ACC112 (cell line): ENCODE measurements around the gene CAMTA1.
A peak's percentile ranks its signal among the peaks of the same experiment; 100 is the strongest.

ENCODE experiments used
- H2AFZ ChIP-seq: fragments of 200-600 bp; sonication (generic); one replicate; pipeline ENCODE4 v1.6.0; 2017; ENCODE audit warnings: antibody characterized with exemption, low read length; ENCODE audit not compliant: unreplicated experiment
- H3K27ac ChIP-seq: fragments of 200-600 bp; sonication (generic); 2 replicates; pipeline ENCODE4 v1.5.1; 2014; ENCODE audit warnings: low read depth, mild to moderate bottlenecking, antibody characterized with exemption, low read length, moderate library complexity
- H3K27me3 ChIP-seq: fragments of 200-600 bp; sonication (generic); 2 replicates; pipeline ENCODE4 v1.6.1; 2014; ENCODE audit warnings: mild to moderate bottlenecking, antibody characterized with exemption, low read length, moderate library complexity, mixed read lengths; ENCODE audit not compliant: insufficient read depth
- H3K36me3 ChIP-seq: fragments of 200-600 bp; sonication (generic); 2 replicates; pipeline ENCODE4 v1.6.1; 2016; ENCODE audit warnings: mild to moderate bottlenecking, antibody characterized with exemption, low read length, moderate library complexity, mixed read lengths; ENCODE audit not compliant: insufficient read depth
- H3K4me1 ChIP-seq: fragments of 200-600 bp; sonication (generic); one replicate; pipeline ENCODE4 v1.6.1; 2016; ENCODE audit warnings: low read length, mixed read lengths; ENCODE audit not compliant: insufficient read depth, unreplicated experiment, control insufficient read depth
- H3K4me3 ChIP-seq: fragments of 200-600 bp; sonication (generic); 2 replicates; pipeline ENCODE4 v1.5.1; 2014; ENCODE audit warnings: mild to moderate bottlenecking, low read depth, low read length
- H3K79me2 ChIP-seq: fragments of 200-600 bp; sonication (generic); one replicate; pipeline ENCODE4 v1.6.0; 2016; ENCODE audit warnings: low read length; ENCODE audit not compliant: control insufficient read depth, unreplicated experiment, insufficient read depth

The CAMTA1 gene

GRCh38 chr1:6862906-6863305 lies 77.7 kb downstream of the CAMTA1 start:
- Histone ChIP-seq H3K4me1 (peaks cover 27% of the 10 kb centered on the region), H3K27ac (no peak overlapping the region), H3K36me3 (no peaks in the 10 kb centered on the region), H3K79me2 (peaks cover 14% of the 10 kb centered on the region), H2AFZ (no peak overlapping the region), H3K4me3 (no peak overlapping the region), H3K27me3 (no peaks in the 10 kb centered on the region)

DNA sequence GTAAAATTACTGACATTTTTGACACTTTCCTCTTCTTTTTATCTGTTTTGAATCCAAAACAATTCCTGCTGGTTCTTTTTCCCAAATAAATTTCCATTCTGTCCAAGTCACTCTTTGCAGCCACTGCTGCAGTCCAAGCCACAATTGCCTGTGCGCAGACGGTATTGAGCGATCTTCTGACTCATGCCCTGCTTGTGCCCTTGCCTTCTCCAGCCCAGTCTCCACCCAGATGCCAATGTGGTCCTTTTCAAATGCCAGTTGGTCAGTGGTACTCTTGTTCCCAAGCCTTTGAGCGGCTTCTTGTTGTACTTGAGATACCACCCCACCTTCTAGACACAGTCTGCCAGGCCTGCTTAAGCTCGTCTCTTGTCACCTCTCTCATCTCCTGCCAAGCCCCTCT lies 78.9 kb downstream of the CAMTA1 start:
- Histone ChIP-seq H3K79me2 (peaks cover 25% of the 10 kb centered on the region), H3K36me3 (no peaks in the 10 kb centered on the region), H3K4me3 (no peak overlapping the region), H3K27me3 (no peaks in the 10 kb centered on the region), H3K4me1 (peaks cover 31% of the 10 kb centered on the region), H2AFZ (no peak overlapping the region), H3K27ac (no peak overlapping the region)

- Histone ChIP-seq H3K4me1 (peaks cover 37% of the 10 kb centered on the region), H3K79me2 (peaks cover 36% of the 10 kb centered on the region), H2AFZ (no peak overlapping the region)
Measured at GRCh38 chr1:6866825-6867224, 81.6 kb downstream of the CAMTA1 start.

GRCh38 chr1:6867321-6867720 lies 82.1 kb downstream of the CAMTA1 start:
- Histone ChIP-seq H3K27me3 (no peaks in the 10 kb centered on the region), H3K79me2 (peaks cover 33% of the 10 kb centered on the region), H3K4me3 (no peak overlapping the region), H3K4me1 (peaks cover 41% of the 10 kb centered on the region), H3K36me3 (no peaks in the 10 kb centered on the region), H3K27ac (no peak overlapping the region), H2AFZ (no peak overlapping the region)

More at GRCh38 chr1:6866825-6867224, 81.6 kb downstream of the CAMTA1 start:
- no peaks in the 10 kb centered on the region for H3K36me3 ChIP-seq
- no peaks in the 10 kb centered on the region for H3K27me3 ChIP-seq
- H3K4me3 ChIP-seq, result no peak overlapping the region
- H3K27ac ChIP-seq, result no peak overlapping the region

- Histone ChIP-seq H3K27ac (peak overlapping the region; percentile 4; the same call in 1 of the 2 replicates), H3K27me3 (no peaks in the 10 kb centered on the region), H3K4me1 (peaks cover 48% of the 10 kb centered on the region), H2AFZ (no peak overlapping the region), H3K79me2 (peaks cover 33% of the 10 kb centered on the region), H3K36me3 (no peaks in the 10 kb centered on the region), H3K4me3 (peak overlapping the region; percentile 63)
Measured at GRCh38 chr1:6867729-6868659, 82.7 kb downstream of the CAMTA1 start.

DNA sequence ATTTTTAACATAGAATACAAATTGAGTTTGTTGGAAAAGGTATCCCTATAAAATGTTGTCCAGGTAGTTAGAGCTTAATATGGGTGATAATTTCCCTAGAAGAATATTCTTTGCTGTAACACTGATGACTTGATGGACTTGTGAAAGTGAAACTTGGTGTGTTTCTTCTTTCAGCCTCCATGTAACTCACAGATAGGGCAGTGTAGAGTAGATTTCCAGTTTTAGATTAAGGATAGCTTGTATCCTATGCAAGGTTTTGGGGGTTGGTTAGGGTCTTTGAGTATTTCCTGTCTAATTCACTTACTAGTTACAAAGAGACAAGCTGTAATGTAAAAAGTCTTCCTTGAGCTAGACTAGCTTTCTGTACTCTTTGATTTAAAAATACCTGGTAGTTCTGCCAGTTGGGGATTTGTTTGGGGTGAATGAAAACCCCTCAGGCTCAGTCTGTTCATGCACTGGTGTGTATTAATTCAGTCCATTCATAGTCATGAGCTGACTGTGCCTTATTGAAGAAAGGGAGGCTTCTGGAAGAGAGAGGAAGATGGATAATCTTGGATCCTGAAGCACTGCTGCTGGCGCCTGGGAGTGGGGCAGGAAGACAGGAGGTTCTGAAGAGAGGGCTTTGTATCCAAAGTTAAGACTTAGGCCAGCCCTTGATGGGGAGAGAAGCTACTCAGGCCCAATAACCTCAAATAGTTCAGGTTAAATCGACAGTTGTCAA lies 83.6 kb downstream of the CAMTA1 start:
- Histone ChIP-seq H3K27ac (peak overlapping the region; percentile 4; the same call in 1 of the 2 replicates), H3K27me3 (no peaks in the 10 kb centered on the region), H3K4me1 (peaks cover 56% of the 10 kb centered on the region), H2AFZ (no peak overlapping the region), H3K4me3 (peak overlapping the region; percentile 63), H3K79me2 (peaks cover 33% of the 10 kb centered on the region), H3K36me3 (no peaks in the 10 kb centered on the region)

DNA sequence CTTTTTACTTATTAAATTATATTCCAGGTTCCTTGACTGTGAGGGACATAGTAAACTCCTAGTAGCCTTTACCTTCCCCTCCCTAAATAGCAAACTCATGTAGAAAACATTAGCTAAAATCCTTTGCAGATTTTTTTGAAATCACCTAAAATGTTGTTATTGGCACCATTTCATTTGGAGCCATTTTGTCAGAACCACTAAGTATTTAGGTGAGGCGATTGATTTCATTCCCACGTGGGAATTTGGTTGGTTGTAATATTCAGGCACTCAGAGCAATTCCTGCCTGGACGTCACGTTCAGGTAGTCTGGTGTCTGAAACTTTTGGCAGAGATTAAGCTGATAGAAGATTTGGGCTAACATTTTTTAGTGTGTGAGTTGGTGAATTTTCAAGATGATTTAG lies 84.3 kb downstream of the CAMTA1 start:
- Histone ChIP-seq H3K36me3 (no peaks in the 10 kb centered on the region), H3K79me2 (peaks cover 27% of the 10 kb centered on the region), H3K4me3 (no peak overlapping the region), H3K27ac (no peak overlapping the region), H3K27me3 (no peaks in the 10 kb centered on the region), H2AFZ (no peak overlapping the region), H3K4me1 (peaks cover 58% of the 10 kb centered on the region)

- H2AFZ ChIP-seq, result no peak overlapping the region
- no peak overlapping the region for H3K4me3 ChIP-seq
- no peaks in the 10 kb centered on the region for H3K36me3 ChIP-seq
- H3K4me1 ChIP-seq, result peaks cover 58% of the 10 kb centered on the region
- peaks cover 27% of the 10 kb centered on the region for H3K79me2 ChIP-seq
- H3K27me3 ChIP-seq, result no peaks in the 10 kb centered on the region
- no peak overlapping the region for H3K27ac ChIP-seq
Measured at GRCh38 chr1:6870086-6870485, 84.8 kb downstream of the CAMTA1 start.

GRCh38 chr1:6870571-6870970 lies 85.3 kb downstream of the CAMTA1 start:
- Histone ChIP-seq H3K36me3 (no peaks in the 10 kb centered on the region), H2AFZ (no peak overlapping the region), H3K27ac (no peak overlapping the region), H3K4me3 (no peak overlapping the region), H3K27me3 (no peaks in the 10 kb centered on the region), H3K79me2 (peaks cover 27% of the 10 kb centered on the region), H3K4me1 (peaks cover 58% of the 10 kb centered on the region)

DNA sequence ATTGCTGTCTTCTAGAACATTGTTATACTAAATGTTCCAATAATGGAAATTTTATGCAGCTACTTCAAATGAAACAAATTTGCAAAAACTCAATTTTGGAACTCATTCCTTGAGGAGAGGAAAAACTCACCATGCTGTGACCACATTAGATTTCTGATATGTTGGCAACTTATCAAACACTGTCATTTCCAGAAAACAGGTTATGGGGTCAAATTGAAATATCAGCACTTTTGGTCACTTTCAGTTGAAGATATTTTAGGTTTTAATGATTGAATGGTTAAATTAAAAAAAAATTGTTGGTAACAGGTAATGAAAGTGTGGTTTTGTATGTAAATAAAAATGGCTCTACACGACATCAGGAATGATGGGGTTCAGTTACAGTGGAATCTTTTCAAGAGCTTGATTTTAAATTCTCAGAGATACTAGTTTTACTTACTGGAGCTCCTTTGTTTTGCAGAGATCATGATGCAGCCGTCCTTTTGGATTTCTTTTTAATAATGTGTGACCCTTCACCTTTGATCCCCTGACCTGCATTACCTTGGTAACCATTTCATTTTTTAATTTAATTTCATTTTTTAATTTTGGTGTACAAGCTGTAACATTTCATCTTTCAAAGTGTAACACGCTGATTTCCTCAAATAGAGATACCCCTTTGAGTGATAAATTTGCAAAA lies 86.2 kb downstream of the CAMTA1 start:
- no peak overlapping the region for H2AFZ ChIP-seq
- H3K4me1 ChIP-seq, result peaks cover 58% of the 10 kb centered on the region
- no peak overlapping the region for H3K4me3 ChIP-seq
- peaks cover 25% of the 10 kb centered on the region for H3K79me2 ChIP-seq
- H3K27me3 ChIP-seq, result no peaks in the 10 kb centered on the region
- no peak overlapping the region for H3K27ac ChIP-seq
- H3K36me3 ChIP-seq, result no peaks in the 10 kb centered on the region
